Measurements from ENCODE around the gene CRYAA. TPM values are rescaled to one million over a fixed set of nuclear protein-coding genes. Genes with fewer than 3 reads are reported as not detected.
"Not testable (repeated sequence)": the region's sequence is repeated elsewhere in the genome, so short reads cannot be mapped to it uniquely, and the experiment has no call there.

The CRYAA gene, protein sequence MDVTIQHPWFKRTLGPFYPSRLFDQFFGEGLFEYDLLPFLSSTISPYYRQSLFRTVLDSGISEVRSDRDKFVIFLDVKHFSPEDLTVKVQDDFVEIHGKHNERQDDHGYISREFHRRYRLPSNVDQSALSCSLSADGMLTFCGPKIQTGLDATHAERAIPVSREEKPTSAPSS
- total RNA-seq (2014; rRNA removed; shearing (Covaris generic)): not detected in 2 replicates

DNA sequence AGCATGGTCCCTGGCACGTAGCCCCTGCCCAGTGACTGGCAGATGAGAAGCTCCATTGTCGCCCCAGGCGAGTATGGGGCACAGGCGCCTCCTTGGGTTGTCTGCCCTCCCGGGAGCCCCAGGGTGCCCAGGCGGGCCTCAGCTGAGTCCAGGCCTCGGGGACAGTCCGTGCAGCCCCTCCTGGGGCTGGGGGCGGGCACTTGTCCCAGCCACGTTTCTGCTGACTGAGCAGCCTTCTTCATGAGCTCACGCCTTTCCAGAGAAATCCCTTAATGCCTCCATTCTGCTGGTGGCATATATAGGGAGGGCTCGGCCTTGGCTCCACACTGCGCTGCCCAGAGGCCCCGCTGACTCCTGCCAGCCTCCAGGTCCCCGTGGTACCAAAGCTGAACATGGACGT, at the start of gene CRYAA:
TSS of gene CRYAA (plus strand) at position 301 of the 400 bp plus-strand sequence. CDS start at position 393, 92 bp downstream.
- not testable (repeated sequence) for DNase-seq (ENCODE audit: low read depth)

DNA sequence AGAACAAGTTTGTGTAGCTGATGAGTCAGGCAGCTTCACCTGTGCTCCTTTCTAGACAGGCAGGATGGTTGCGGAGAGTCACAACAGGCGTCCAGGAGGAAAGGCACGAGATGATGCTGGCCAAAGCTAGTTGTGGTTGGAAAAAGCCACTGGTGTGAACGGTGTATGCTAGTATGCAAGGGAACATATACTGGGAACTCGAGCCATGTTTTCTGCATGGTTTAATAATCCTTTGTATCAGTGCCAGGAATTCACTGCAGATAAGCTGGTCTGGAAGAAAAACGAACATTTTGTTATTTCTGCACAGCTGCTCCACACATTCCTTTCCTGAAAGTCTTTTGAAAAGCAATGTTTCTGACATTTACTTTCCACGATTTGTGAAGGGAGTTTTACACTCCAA, 38.7 kb upstream of the CRYAA start:
- DNase-seq (ENCODE audit: low read depth): not testable (repeated sequence)

DNA sequence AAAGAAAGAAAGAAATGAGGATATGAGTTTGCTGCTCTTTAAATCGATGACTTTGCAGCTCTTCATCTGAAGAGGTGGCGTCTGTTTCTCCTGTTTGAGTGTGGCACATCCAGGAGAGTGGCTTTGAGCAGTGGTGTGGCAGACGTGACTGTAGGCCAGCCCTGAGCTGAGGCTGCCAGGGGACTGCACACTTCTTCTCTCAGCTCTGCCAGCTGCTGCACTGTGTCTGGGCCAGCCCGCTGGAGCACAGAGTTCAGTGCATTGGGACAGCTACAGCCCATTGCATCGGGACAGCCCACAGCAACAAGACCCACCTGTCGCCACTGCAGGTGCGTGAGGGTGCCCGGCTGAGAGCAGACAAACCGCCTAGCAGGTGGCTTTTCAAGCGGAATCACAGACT, 34.3 kb upstream of the CRYAA start:
- not testable (repeated sequence) for DNase-seq (ENCODE audit: low read depth)

DNA sequence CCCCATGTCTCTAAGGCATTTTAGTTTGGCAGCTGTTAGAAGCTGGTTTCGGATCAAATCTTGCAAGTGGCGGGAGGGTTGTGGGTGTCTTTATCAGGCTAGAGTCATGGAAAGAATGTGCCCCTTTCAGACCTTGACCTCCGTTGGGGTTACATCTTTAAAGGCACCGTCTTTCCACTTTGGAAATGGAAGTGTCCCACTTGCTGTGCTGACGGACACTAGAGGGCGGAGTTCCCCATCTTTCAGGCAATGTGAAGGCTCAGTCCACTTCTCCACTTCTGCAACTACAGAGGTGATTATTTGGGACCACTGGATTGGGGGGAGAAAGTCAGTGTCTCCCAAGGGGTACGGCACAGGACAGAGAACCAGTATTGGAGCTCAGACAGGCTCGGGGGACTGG, 29.9 kb upstream of the CRYAA start:
- not testable (repeated sequence) for DNase-seq (ENCODE audit: low read depth)

DNA sequence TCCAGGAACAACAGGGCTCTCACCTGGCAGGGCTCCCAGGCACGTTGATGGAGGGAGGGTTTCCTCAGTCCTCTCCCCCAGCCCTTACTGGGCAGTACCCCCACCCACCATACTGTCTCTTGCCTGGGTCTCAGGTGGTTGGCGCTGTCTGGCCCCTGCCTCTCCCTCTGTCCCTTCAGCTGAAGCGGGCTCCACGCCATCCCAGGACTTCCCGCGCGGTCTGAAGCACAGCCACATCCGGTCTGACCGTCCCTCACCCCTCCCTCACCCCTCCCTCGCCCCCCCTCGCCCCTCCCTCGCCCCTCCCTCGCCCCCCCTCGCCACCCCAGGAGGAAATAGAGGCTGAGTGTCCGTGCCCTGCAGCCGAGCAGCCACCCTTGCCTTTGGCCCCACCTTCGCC, 27.4 kb upstream of the CRYAA start:
- DNase-seq (ENCODE audit: low read depth): not testable (repeated sequence)

DNA sequence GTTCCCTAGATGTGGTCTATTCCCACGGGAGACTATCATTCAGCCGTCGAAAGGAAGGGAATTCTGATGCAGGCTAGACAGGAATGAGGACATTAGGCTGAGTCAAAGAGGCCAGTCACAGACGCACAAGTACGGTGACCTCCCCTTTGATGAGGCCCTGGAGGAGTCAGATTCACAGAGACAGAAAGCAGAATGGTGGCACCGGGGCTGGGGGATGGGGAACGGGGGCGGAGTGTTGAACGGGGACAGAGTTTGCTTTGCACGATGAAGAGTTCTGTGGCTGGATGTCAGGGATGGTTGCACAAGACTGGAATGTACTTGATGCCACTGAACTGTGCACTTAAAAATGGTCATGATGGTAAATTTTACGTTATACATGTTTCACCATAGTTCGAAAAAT, 22.2 kb upstream of the CRYAA start:
- not testable (repeated sequence) for DNase-seq (ENCODE audit: low read depth)

DNA sequence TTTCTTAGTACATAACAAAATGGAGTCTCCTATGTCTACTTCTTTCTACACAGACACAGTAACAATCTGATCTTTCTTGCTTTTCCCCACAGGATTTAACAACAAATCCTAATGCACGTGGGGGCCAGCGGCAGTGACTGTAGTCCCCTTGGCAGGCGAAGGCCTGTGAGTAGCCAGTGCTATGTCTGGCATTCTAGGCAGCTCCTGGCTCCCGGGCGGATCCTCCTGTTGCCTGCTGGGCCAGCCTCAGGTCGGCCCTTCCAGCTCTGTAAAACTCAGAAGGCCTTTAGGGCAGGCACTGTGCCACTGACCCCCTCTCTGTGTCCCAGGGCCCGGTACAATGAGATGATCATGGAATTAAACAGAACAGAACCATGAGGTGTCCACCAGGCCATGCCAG, 20.8 kb upstream of the CRYAA start:
- DNase-seq (ENCODE audit: low read depth): not testable (repeated sequence)

DNA sequence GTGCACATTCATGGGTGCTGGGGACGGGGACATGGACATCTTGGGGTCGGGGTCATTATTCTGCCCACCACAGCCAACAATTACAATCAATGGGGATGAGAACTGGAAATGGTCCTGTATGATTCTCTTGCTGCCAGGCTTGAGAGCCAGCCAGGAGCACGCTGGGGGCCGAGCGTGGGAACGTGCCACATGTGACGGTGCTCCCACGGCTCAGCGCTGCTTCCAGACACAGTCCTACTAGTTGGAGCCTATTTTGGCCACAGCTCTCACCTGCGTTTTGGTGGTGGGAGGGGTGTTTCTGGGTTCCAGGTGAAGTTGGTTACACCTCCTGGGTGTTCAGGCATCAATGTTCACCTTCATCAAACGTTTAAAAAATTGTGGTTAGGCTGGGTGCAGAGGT, 19.5 kb upstream of the CRYAA start:
- DNase-seq (ENCODE audit: low read depth): not testable (repeated sequence)

DNA sequence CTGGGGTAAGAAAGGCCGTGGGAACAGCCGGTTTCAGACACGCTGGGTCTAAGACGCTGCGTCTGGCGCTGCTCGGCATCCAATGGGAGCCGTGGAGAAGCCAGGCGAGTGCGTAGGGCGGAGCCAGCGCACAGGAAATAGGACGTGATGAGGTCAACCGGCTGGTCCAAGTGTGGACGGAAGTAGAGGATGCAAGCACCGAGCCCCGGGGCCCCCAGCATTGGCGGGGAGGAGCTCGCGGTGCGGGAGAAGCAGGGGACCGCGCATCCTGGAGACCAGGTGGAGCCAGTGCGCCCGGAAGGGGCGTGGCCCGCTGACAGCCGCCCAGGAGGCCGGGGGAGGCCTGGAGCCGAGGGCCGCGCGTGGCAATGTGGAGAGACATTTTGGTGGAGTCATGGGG, 15.2 kb upstream of the CRYAA start:
- DNase-seq (ENCODE audit: low read depth): not testable (repeated sequence)

DNA sequence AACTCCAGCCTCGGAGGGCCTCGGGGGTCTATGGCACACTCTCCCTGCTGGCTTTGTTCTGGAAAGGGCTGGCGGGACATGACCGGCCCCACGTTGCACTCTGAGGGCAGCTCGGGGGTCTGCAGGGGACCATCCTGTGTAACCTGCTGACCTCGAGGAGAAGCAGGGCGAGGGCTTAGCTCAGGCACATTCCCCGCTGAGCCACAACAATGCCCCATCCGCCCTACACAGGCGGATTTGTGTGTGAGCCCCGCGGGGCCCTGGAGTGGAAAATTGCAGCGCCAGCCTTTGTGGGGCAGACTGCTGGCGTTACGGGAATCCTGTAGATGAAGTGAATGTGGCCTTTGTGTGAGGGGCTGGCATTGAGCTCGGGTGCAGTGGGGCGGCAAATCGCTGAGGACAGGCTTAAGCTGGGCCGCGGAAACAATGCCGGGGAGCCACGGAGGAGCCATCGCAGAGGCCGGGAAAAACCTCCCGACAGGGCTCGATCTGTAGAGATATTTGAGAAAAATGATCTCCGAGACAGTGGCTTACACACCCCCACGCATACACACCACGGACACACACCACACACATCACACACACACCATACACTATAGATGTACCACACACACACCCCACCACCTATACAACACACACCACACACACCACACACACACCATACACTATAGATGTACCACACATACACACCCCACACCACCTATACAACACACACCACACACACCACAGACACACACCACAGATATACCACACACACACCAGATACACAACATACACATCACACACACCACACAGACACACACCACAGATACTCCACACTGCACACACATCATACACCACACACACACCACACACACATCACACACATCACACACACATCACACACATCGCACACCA, 9.3 kb upstream of the CRYAA start:
- not testable (repeated sequence) for DNase-seq (ENCODE audit: low read depth)

DNA sequence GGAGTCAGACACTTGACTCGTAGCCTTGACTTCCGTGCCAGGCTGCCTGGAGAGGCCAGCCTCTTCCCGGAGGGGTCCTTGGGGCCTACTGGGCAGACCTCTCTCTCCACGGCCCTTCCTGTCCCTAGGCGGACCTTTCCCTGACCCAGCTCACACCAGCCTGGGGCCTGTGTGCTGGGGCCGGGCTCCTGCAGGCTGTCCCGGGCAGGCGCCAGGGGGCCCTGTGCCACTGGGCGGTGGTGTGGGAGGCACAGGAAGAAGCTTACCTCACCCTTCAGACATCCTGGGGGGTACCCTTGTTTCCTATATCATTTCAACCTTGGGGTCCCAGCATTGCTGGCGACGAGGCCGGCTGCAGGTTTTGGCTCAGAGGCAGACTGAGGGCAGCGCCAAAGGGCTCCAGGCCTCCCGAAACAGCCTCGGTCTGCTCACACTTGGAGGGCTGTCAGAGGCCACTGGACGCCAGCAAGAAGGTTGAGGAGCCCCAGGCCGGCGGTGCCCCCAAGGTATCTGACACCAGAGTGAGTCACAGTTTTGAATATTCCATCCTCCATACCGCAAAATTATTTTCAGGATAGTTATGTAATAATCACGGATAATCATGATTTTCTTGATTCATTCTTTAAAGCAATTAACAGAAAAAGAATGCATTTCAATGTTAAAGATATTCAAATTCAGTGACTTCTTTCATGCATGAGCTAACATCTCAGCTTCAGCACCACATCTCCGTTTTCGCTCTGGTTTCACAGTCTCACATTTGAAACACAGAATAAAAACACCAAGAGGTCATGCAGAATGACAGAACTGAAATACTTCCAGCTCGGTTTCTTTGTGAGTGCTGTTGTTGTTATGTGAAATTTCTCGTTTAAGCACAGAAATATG, 6.7 kb upstream of the CRYAA start:
- not testable (repeated sequence) for DNase-seq (ENCODE audit: low read depth)

DNA sequence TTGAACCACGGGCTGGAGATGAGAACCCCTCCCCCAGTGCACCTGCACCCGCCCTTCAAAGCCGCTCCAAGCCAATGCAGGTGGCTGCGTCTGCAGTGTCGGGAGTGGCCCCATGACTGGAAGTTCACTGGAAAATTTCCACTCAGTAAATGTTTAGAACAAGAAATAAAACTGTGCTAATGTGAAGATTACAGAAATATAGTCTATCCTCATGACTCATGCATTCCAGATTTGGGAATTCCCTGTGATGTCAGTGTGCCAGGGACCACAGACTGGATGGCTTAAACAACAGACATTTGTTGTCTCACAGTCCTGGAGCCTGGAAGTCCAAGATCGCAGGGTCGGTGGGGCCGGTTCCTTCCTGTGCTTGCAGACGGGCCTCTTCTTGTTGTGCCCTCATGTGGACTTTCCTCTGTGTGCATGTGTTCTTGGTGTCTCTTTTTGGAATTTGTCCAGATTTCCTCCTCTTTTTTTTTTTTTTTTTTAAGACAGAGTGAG, 6.1 kb upstream of the CRYAA start:
- not testable (repeated sequence) for DNase-seq (ENCODE audit: low read depth)

DNA sequence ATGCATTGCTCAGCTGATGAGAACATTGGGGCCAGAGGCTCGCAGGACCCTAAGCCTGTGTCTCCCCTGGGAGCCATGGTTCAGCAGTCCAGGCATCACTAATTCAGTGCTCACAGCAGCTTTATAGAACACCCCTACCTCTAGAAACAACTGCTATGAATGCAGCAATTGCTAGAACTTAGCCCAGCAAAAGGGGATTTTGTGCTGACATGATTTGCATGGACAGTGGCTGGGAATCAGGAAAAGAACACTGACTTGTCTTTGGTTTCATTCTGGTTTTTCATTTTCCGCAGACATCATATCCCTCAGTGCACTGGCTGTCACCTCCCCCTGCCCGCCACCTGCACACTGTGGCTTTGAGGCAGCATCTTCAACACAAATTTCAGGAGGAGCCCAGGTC, 4.0 kb upstream of the CRYAA start:
- not testable (repeated sequence) for DNase-seq (ENCODE audit: low read depth)

DNA sequence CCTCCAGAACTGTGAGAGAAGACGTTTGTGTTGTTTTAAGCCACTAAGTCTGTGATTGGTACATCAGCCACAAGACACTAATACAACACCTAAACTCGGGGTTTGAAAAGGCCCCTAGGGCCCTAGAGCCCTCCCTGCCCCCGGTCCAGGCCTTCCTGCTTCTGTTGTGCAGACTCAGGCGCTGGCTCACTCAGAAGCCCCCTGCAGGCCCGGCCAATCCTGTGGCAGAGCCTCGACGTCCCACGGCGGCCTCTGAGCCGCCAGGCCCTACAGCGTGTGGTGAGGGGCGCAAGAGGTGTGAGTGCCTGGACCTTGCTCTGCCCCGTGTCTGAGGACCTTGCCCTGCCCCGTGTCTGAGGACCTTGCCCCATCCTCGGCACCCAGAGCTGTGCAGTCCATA, 3.1 kb upstream of the CRYAA start:
- not testable (repeated sequence) for DNase-seq (ENCODE audit: low read depth)

DNA sequence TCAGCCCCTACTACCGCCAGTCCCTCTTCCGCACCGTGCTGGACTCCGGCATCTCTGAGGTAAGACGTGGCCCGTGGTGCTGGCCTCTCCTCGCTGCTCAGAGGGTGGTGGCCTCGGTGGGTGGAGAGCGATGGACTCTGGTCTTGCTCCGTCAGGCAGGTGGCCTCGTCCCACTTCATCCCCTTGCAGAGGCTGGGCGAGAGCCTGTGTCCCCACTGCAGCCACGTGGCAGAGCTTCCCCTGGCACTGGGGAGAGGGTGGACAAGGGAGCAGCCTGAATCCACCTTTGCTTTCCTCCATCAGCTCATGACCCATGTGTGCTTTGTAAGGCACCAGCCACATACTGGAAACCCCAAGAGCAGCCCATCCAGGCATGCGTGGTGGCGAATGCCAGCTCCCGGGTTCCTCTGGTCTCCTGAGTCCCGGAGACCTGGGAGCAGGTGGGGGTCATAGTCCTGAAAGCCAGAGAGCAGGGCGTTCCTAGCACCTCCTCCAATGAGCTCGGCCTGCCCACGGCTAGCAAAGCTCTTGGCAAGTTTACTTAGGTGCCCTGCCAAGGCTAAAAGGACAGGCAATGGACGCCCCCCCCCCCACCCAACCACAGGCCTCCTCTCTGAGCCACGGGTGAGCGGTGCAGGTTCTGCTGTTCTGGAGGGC, 550 bp downstream of the CRYAA start:
- DNase-seq (ENCODE audit: low read depth): not testable (repeated sequence)

DNA sequence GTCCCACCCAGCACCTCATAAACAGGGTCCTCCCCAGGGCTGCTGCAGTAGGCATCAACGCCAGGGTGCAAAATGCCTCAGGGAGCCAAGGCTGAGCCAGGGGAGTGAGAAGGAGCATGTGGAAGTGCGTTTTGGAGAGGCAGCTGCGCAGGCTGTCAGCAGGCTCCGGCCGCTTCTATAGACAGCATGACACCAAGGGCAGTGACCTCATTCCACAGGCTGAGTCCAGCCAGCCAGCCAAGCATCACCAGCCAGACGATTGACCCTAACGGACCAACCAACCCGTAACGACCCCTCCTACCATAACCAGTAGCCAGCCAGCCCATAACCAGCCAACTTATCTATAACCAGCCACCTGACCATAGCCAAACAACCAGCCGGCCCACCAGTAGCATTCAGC, 1.1 kb downstream of the CRYAA start:
- DNase-seq (ENCODE audit: low read depth): not testable (repeated sequence)

DNA sequence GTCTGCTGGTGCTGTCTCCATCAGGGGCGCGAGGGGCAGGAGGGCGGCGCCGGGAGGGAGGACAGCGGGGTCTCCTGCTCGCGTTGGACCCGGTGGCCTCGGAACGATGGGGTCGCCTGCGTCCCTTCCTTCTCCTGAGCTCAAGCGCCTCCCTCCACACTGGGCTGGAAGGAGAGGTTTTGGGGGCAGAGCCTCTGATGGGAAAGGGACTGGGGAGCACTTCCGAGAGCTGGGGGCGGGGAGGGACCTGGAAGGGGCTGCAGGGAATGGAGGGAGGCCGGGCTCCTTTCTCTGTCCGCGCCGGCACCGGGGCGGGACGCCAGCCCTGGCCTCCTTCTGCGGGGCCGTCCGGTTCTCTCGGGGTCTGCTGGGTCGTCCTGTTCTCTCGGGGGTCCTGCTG, 4.0 kb downstream of the CRYAA start:
- not testable (repeated sequence) for DNase-seq (ENCODE audit: low read depth)

DNA sequence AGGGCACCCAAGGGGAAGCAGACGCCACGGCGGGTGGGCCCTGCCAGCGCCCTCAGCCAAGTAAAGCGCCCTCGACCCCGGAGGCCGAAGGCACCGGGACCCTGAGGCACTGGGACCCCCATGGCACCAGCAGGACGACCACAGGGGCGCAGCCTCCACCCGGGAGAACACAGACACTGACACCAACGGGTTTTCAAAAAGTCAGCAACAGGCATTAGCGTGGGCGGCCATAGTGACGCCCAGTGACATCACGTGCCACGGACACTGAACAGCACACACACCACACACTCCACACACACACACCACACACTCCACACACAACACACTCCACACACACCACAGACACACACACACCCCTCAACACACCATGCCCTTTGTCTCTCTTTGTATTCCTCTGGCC, 4.6 kb downstream of the CRYAA start:
- not testable (repeated sequence) for DNase-seq (ENCODE audit: low read depth)

DNA sequence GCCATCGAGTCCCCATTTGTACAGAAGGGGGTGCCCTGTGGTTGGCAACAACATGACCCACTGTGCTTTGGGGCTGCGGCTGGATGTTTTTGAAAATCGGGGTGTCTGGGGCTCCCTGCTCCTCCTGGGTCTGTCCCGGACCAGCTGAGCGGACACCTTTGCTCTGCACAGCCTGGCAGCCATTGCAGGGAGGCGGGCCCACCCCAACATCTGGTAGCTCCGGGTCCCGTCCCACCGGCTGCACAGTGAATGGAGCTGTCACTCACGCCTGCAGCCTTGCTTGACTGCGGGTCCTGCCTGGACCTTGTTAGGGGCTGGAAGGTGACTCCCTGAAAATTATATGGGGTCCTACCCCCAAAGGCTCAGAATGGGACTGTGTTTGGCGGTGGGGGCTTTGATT, 5.1 kb downstream of the CRYAA start:
- not testable (repeated sequence) for DNase-seq (ENCODE audit: low read depth)

DNA sequence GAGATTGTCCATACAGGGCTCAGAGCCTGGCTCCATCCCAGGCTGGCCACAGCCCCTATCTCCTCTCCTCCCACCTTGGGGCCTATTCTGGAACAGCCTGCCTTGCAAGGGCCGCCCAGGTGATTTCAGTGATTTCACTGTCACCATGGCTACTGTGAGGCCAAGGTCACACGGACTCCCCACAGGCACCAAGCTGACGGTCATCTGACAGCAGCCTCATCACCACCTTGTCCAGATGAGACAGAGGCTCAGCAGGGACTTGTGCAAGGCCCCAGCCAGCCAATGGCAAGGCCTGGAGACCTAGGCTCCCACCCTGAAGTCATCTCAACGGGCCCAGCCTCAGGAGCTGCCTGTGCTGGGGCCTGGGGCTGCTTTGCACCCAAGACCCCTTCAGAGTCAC, 6.2 kb downstream of the CRYAA start:
- not testable (repeated sequence) for DNase-seq (ENCODE audit: low read depth)

DNA sequence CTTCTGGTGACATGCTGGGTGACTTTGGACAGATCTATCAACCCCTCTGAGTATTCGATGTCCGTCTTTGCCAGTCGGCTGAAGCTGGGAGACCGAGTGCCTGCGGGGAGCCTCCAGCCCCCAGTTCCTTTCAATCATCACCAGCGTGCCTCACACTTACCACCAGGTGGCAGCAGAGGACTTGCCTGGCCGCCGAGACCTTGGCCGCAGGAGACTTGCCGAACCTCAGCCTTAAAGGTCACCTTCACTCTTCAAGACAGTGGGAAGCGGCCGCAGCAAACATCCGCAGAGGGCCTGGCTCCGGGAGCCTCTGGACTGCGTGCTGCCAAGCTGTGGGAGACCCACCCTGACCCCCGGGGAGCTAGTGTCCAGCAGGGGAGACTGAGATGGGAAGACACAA, 7.8 kb downstream of the CRYAA start:
- not testable (repeated sequence) for DNase-seq (ENCODE audit: low read depth)
